GM18499 (cell line): Measurements from ENCODE around the gene PRRG4.

ENCODE experiments used
- ATAC-seq: cut with Tn5 transposase; IDR thresholded peaks from one replicate; pipeline ENCODE4 v1.9.1; 2021; ENCODE audit warnings: moderate number of reproducible peaks; ENCODE audit not compliant: insufficient read depth, unreplicated experiment

The PRRG4 gene

GRCh38 chr11:32905028-32905667 lies 75.4 kb downstream of the PRRG4 start:
- ATAC-seq, result no peak
